Measurements from ENCODE around the gene GSTM3. TPM values are rescaled to one million over a fixed set of nuclear protein-coding genes. Genes with fewer than 3 reads are reported as not detected.

The GSTM3 gene
- total and polyA plus RNA-seq, 2 experiments from 2014 or later: 3.1 to 4.1 TPM

GRCh38 chr1:109721971-109722370 lies 18.9 kb downstream of the GSTM3 start (continued):
- TF ChIP-seq STAT1 (IDR thresholded peaks at IDR 0.05; ENCODE audit: unreplicated experiment) (no peak), CTCF (conservative IDR thresholded peaks at IDR 0.05; ENCODE audit: low read depth in 2 of 2) (no peak), POLR2AphosphoS5 (IDR thresholded peaks at IDR 0.05; ENCODE audit: low read depth) (no peak), CREB1 (CRISPR knock-in tag; IDR thresholded peaks at IDR 0.05; ENCODE audit: low read depth) (no peak), ETS1 (IDR thresholded peaks at IDR 0.05) (no peak), NANOG (IDR thresholded peaks at IDR 0.05; ENCODE audit: borderline replicate concordance) (no peak), JUNB (IDR thresholded peaks at IDR 0.05; ENCODE audit: unreplicated experiment) (no peak), ZNF331 (CRISPR knock-in tag; IDR thresholded peaks at IDR 0.05; ENCODE audit: low read depth) (no peak), REST (IDR thresholded peaks at IDR 0.05; ENCODE audit: unreplicated experiment) (no peak)

- Mint-ChIP-seq H3K27ac (no peak overlapping the region), H3K9me3 (peaks cover 4% of the 10 kb centered on the region), H3K4me3 (no peak overlapping the region), H3K36me3 (ENCODE audit: low read depth) (peaks cover 5% of the 10 kb centered on the region; the same call in 2 of the 3 replicates), H3K27me3 (ENCODE audit: insufficient read depth, low read depth, poor library complexity) (peaks cover 1% of the 10 kb centered on the region), H3K4me1 (no peaks in the 10 kb centered on the region; the same call in 2 of the 3 replicates)
- H3K27ac ChIP-seq (ENCODE audit: low read depth): no peak overlapping the region
- no peak for ATAC-seq
- H3K9me2 ChIP-seq (ENCODE audit: insufficient read depth): no peaks in the 10 kb centered on the region
- H3K79me2 ChIP-seq (replicated peaks; ENCODE audit: insufficient read depth): no peaks in the 10 kb centered on the region
- DNase-seq (ENCODE audit: low spot score): no peak
- no peaks in the 10 kb centered on the region for H4K20me1 ChIP-seq (replicated peaks; ENCODE audit: insufficient read depth)
- no peaks in the 10 kb centered on the region for H3F3A ChIP-seq (replicated peaks; ENCODE audit: low read depth)
- no peak overlapping the region for H3K4me3 ChIP-seq
- no peak overlapping the region for H2AFZ ChIP-seq
- no peaks in the 10 kb centered on the region; the same call in 1 of the 2 replicates for H3K4me1 ChIP-seq (ENCODE audit: insufficient read depth)
- H3K4me2 ChIP-seq: no peak overlapping the region
- no peaks in the 10 kb centered on the region for H3K36me3 ChIP-seq (ENCODE audit: insufficient read depth)
- no peaks in the 10 kb centered on the region for H3K27me3 ChIP-seq (ENCODE audit: insufficient read depth)
- TF ChIP-seq EZH2phosphoT487 (IDR thresholded peaks at IDR 0.05; ENCODE audit: unreplicated experiment) (no peak), REST (IDR thresholded peaks at IDR 0.05; ENCODE audit: unreplicated experiment) (no peak), ZNF331 (CRISPR knock-in tag; IDR thresholded peaks at IDR 0.05; ENCODE audit: low read depth) (no peak), EZH2 (IDR thresholded peaks at IDR 0.05; ENCODE audit: low read depth, unreplicated experiment) (no peak), POLR2AphosphoS5 (IDR thresholded peaks at IDR 0.05; ENCODE audit: low read depth) (no peak), NANOG (IDR thresholded peaks at IDR 0.05; ENCODE audit: borderline replicate concordance) (no peak), CTCF (conservative IDR thresholded peaks at IDR 0.05; ENCODE audit: low read depth in 2 of 2) (no peak), CREB1 (CRISPR knock-in tag; IDR thresholded peaks at IDR 0.05; ENCODE audit: low read depth) (no peak)
These were observed 19.8 kb downstream of the GSTM3 start for GRCh38 chr1:109721042-109721441.

Measured in GM23338 (cell line).